OCI-LY3 (cell line): ENCODE data around the gene JADE3.

Source experiments
- EZH2phosphoT487 ChIP-seq: fragments of 200-600 bp; shearing (Covaris generic); IDR thresholded peaks from 2 replicates; pipeline ENCODE4 v1.6.1; 2018; ENCODE audit warnings: antibody characterized with exemption, mixed run types, low read depth
- TF ChIP-seq, protein P1 (sequence below): fragments of 200-600, 300-600 bp; sonication (generic); IDR thresholded peaks from 2 replicates; pipeline ENCODE4 v1.5.1; 2014; ENCODE audit warnings: antibody characterized with exemption, low read length, low read depth

DNA sequence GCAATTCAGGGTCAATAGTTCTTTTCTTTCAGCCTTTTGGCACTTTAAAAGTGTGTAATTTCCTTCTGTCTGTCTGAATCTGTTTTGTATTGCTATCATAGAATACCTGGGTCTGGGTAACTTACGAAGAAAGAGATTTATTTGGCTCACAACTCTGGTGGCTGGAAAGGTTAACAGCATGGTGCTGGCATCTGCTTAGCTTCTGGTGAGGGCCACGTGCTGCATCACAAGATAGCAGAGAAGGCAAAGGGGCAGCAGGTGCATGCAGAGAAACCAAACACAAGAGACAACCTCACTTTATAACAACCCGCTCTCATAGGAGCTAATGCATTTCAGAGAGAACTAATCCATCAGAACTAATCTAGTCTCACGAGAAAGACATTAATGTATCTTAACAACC, 184.8 kb downstream of the JADE3 start:
- TF ChIP-seq, protein P1, sequence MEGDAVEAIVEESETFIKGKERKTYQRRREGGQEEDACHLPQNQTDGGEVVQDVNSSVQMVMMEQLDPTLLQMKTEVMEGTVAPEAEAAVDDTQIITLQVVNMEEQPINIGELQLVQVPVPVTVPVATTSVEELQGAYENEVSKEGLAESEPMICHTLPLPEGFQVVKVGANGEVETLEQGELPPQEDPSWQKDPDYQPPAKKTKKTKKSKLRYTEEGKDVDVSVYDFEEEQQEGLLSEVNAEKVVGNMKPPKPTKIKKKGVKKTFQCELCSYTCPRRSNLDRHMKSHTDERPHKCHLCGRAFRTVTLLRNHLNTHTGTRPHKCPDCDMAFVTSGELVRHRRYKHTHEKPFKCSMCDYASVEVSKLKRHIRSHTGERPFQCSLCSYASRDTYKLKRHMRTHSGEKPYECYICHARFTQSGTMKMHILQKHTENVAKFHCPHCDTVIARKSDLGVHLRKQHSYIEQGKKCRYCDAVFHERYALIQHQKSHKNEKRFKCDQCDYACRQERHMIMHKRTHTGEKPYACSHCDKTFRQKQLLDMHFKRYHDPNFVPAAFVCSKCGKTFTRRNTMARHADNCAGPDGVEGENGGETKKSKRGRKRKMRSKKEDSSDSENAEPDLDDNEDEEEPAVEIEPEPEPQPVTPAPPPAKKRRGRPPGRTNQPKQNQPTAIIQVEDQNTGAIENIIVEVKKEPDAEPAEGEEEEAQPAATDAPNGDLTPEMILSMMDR, result no peak
- no peak for TF ChIP-seq EZH2phosphoT487
